Measurements from ENCODE around the gene F2RL2.

The F2RL2 gene, protein sequence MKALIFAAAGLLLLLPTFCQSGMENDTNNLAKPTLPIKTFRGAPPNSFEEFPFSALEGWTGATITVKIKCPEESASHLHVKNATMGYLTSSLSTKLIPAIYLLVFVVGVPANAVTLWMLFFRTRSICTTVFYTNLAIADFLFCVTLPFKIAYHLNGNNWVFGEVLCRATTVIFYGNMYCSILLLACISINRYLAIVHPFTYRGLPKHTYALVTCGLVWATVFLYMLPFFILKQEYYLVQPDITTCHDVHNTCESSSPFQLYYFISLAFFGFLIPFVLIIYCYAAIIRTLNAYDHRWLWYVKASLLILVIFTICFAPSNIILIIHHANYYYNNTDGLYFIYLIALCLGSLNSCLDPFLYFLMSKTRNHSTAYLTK

DNA sequence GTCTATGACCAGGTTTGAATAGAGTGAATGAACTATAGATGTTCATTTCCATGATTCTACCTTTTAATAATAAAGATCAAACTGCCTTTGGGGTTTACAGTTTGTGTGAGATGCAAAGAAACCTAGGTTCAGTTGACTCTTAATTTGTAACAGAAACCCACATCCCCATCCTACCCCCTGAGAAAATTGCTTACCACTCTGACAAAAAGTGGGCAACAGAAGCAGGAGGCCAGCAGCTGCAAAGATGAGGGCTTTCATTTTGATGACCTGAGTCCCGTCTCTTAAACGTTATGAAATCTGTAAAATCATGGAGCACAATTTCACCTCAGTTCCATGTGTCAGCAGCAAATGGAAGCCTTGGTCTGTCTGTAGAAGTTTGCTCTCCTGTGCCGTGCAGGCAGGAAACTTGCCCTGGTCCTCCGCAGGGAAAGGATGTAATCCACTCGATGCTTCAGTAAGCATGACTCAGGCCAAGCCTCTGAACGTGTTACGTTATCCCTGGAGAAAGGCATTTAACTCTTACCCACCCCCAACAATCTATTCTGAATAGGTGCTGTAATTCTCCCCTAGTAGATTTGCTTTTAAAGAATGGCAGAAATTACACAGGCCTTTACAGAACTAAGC is at the start of gene F2RL2:
Gene F2RL2, minus strand, starts transcription at position 431 of the 624 bp plus-strand sequence. Its CDS starts 173 bp downstream, at position 258.
- DNase-seq (ENCODE audit: low spot score) = peak; percentile 24

DNA sequence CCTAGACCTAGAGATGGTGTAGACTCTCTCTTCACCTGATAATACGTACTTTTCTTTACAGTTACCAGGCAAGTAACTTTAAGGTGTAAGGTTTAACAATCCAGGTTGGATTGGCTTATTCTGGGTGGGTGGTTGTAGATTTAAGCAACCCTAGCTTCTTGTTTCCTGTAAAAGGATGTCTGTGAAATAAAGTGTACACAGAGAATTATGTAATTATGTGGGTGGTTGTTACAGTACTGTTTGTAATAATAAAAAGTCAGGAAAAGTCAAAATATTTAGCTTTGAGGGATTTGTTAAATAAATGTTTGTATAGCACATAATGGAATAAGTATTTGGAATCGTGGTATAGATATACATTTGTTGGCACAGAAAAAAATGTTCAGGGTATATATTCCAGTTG is 49.0 kb upstream of the F2RL2 start:
- no peak for DNase-seq (ENCODE audit: low spot score)

DNA sequence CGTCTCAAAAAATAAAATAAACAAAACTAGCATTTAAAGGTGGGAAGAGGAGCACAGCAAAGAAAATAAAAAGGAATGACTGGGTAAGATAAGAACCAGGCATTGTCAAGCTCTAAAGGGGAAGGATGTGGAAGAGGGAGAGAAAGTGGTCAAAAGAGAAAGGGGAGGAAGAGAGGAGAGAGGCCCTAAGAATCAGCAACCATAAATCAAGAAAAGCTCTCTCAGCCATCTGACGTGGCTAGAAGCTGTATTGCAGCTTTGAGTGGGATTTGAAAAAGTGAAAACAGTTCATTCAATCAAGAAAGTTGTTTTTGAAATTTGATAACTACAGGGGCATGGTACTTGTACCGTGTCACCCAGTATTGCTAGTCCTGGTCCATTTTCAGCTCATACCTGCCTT is 47.3 kb upstream of the F2RL2 start:
- DNase-seq (ENCODE audit: low spot score) = no peak

DNA sequence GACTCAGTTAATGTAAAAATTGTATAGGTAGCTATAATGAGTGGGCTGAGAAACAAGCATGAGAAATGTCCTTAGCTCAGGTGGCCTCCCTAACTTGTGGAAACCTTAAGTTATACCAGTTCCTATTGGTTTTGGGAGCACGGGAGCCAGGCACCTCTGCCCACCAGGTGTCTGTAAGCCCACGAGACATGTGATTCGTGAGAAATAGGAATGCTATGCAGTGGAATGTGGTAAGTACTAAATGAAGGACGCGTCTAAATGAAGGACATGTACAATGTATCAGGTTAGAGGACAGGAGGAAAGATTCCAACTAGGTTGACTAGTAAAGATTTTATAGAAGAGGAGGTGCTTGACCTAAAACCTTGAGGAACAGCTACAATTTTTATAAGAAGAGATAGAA is 46.0 kb upstream of the F2RL2 start:
- no peak for DNase-seq (ENCODE audit: low spot score)

DNA sequence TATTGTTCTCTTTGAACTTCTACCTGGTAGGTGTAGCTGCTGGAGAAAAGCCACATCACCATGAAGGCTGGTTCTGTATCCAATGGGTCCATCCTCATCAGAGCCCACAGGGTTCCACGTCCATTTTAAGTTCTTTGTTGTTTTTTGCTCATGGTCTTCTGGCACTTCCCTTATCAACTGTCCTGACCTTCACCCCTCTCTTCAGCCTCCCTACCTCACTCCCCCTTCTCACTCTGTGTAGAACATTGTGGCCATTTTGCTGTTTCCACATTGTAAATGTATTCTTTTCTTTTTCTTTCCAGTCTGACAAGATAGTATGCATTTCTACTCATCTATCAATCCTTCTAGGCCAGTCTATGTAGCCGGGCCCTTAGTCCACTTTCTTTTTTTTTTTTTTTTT is 44.3 kb upstream of the F2RL2 start:
- no peak for DNase-seq (ENCODE audit: low spot score)

DNA sequence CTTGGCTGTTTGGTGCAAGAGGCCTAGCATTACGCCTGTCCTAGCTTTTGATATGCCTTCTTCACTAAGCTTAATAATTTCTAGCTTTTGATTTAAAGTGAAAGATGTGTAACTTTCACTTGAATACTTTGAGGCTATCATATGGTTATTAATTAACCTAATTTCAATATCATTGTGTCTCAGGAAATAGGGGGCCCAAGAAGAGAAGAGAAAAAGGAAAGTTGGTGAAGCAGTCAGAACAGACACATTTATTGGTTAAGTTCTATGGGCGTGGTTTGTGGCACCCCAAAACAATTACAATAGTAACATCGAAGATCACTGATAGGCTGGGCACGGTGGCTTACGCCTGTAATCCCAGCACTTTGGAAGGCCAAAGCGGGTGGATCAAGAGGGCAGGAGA is 40.9 kb upstream of the F2RL2 start:
- no peak for DNase-seq (ENCODE audit: low spot score)

DNA sequence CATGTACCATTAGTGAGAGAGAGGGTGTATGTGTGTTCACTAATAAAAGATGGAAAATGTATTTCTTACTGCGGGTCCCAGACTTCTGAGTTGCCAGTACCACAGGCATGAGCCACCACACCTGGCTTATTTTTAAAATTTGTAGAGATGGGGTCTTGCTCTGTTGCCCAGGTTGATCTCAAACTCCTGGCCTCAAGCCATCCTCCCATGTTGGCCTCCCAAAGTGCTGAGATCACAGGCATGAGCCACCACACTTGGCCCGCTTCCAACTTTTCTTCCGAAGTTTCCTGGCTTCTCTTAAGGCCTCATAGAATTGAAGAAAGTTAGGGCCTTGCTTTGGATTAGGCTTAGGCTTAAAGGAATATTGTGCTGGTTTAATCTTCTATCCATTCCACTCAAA is 40.4 kb upstream of the F2RL2 start:
- DNase-seq (ENCODE audit: low spot score) = no peak

DNA sequence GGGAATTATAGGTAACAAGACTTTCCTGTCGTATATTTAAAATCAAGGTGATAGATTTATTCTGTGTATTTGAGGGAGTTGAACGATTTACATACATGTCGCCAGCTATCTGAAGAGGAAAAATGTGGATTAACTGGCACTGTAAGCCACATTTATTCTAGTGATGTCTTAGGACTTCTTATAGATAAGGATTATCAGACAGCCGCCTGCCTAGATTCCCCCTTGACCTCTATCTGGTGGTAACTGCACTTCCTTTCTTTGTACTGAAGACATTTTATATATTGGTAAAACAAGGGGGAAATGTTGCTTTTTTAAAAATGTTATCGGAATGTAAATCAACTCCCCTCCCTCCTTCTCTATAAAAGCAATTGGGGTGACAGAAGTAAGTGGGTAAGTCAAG is 39.3 kb upstream of the F2RL2 start:
- no peak for DNase-seq (ENCODE audit: low spot score)

DNA sequence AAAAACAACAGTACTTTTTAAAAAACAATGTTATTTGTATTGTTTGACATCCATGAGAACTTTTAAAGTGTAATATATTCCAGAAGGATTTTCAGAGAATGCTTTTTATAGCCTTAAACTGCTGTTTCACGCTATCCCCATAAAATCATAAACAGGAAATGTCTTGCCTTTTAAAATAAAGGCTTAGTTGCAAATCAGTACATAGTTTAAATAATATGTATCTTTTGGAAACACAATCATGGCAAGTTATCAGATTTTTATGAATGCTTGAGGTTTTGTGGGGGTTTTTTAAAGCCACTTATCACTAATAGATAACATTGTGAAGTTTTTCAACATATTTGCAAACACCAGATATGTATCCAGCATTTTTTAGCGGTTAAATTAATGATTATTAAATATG is 37.2 kb upstream of the F2RL2 start:
- no peak for DNase-seq (ENCODE audit: low spot score)

DNA sequence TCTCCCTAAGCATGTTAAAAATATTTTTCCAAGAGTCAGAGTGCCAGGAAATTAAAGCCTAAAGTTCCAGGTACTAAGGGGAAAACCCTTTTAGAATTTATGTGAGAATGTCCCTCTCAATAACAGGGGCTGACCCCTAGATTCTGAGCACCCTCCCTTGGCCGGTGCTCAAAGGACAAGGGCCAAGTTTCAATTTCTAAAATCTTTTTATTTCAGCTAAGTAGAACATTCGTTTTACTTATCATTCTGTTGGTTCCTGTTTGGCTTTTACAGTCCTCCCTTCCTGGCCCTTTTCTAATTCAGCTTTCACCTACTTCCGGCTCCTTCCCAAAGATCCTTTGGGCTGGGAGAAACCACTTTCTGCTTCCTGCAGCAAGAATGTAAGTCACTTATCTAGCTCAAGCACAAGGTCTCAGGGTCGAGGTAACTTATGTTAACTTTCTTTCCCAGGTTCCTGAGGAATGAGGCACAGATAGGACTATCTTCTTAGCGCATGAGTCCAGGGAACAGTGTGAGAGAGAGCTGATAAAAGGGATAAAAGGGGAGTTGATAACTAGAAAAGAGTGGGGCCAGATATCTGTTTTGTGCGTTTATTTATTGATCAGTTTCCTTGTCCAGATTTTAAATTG is 34.6 kb upstream of the F2RL2 start:
- DNase-seq (ENCODE audit: low spot score) = no peak

DNA sequence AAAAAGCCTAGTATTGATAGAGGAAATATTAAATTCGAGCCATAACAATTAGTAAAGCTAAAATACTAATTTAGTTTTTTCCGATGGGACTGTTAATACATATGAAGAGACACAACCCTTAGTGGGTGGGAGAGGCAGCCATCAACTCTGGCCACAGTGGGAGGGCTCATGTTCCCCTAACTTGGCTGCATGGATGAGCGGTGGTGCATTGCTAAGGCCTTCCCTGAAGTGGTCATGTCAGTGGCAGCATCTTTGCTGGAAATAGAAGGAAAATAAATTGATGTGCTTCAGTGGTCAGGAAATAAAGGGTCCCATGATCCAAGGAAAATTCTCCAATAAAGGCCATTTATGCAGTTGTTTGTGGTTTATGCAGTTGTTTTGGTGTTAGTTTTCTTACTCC is 33.9 kb upstream of the F2RL2 start:
- DNase-seq (ENCODE audit: low spot score) = no peak

DNA sequence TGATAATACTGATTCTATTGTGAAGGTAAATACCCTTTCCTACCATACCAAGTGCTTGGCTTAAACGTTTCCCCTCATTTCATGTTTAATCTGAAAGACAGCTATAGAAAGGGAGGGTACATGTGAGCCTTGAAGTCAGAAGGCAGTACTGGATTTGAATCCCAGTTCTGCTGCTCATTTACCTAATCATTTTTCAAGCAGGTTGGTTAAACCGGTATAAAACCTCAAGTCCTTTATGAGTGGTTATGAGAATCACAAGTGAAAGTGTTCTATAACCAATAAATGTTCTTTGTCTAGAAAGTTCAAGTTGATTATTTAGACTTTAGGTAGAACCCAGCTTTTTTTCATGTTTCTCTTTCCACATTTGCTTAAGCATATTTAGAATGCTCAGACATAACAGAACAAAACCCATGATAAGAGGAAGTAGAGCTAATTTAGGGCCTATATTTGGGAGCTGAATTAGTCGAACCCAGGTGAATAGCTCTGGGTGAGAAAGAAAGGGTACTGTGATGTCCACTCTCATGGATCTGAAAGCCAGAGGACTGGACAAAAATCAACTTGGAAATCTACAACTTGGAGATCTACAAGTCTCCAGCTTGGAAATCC is 29.7 kb upstream of the F2RL2 start:
- no peak for DNase-seq (ENCODE audit: low spot score)

DNA sequence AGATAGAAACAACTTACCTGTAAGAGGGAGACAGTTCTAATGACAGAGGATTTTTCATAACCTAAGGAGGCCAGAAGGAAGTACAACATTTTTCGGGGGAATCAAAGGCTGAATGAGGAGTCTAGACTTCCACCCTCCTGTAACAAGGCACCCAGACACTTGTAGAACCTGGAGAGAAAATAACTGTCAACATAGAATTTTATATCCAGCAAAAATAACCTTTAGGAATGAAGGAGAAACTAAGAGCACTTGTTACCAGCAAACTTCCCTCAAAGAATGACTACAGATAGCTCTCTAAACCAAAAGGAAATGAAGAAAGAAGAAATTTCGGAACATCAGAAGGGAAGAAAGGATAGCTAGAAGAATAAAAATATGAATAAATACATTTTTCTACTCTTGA is 25.9 kb upstream of the F2RL2 start:
- DNase-seq (ENCODE audit: low spot score) = no peak

DNA sequence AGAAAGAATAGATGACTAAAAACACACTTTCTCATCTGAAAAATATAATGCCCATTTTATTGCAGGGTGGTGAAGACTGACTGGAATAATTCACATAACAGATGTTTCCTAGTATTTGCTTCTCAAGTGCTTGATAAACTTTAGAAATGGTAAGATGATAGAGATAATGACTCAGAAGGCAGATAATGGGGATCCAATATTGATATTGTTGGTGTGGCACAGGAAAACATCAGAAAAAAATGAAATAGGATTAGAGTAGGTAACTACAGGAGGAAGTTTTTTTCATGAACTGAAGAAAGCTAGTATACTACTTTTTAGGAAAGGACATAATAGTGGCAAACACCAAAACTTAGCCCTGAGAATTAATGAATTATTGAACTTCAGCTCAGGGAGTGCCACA is 20.2 kb upstream of the F2RL2 start:
- no peak for DNase-seq (ENCODE audit: low spot score)

DNA sequence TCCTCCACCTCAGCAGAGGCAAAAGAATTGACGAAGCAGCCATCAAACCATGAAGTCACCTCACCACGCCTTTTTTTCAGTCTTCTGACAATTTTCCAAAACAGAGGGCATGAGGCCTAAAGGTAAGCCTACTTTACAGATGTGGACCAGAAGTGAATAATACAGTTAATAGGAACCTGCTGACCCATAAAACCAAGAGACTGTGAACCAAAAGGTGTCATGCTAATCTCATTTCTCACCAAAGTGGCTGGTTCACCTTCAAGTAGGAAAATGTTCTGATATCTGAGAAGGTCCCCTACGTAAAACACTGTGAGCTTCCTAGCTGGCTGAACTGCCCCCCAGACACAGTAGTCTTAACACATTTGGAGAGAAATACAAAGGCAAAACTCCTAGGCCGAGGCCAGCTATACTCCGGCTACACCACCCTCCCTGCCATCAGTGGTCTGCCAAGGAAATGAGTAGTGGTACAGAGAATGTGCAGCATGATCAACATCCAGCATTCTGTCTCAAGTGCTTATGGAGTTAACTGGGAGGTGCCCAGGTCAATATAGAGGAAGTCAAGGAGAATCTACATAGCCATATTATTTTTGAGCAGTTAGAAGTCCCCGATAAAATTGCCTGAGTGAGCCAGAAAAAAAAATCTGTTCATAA is 19.3 kb upstream of the F2RL2 start:
- DNase-seq (ENCODE audit: low spot score) = no peak

DNA sequence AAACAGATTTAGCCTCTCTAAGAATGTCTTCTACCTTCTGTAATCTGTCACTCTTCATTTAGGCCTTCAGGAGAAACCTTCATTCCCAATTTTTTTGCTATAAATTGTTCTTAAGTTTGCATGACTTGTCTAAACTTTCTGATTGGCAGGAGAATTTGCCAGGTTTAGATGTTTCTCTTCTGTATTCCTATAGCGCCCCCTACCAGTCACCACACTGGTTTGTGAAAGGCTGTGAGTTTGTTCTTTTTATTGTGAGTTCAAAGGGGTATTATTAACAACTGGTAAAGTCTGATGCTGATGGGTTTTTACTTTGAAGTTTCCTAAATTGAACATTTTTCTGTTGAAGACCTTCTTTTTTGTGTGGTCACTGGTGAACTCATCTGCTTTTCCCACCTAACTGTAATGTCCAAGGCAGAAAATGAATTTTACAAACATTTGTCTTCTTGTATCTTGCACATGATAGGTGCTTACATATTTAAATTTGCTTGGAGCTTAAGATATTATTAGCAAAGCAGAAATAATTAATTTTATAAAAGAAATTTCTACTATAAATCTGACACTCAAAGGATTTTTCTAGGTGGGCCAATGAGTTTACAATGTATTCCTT is 18.4 kb upstream of the F2RL2 start:
- peak; percentile 45 for DNase-seq (ENCODE audit: low spot score)

DNA sequence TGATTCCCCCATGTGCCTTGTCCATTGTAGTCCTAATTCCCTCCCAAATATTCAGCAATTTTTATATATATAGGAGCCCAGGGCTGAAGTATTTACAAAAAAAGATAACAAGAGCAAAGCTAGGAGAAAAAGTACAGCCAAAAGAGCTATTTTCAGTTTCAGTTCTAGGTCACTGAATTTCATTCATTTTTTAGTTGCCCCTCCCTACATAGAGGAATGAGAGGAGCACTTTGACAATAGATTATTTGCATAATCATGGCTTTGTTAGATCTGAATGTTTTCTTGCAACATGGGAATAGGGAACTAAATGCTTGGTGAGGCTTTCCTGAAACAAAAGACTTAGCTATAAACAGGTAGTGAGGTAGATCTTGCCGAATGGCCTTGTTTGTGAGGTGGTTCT is 15.3 kb upstream of the F2RL2 start:
- DNase-seq (ENCODE audit: low spot score) = no peak

DNA sequence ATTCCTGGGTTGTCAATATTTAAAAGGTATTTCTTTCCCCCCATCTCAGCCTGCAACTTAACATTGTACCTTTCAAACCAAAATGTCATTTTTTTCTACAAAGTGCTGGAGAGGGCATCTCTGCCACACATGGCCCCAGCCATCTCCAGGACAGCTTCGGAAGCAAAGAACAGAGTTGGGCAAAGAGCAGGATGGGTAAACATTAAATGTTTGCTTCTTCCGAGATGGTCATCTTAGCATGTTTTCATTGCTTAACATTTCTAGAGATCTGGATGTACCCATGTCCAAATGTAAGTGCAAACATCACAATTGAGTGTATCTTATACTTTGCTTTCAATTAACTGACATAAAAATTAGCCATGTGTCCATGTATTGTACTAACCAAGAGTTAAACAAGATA is 14.3 kb upstream of the F2RL2 start:
- DNase-seq (ENCODE audit: low spot score) = no peak

DNA sequence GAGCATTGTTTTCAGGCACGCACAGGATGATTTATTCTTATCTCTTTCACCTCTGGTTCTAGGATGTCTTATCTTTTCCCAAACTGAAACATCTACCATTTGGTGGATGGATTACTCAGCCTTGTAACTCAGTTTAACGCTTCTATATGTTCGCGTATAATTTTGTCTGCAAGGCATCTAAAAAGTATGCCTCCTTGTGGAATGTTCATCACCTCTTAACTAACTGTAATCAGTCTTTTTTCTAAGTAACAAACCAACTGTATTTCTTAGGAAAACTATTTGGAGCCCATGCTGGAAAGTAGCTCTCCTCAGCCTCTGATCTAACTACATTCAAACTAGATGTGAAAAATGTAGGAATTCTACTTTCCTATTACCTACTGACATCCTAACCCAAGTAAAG is 11.5 kb upstream of the F2RL2 start:
- DNase-seq (ENCODE audit: low spot score) = no peak

DNA sequence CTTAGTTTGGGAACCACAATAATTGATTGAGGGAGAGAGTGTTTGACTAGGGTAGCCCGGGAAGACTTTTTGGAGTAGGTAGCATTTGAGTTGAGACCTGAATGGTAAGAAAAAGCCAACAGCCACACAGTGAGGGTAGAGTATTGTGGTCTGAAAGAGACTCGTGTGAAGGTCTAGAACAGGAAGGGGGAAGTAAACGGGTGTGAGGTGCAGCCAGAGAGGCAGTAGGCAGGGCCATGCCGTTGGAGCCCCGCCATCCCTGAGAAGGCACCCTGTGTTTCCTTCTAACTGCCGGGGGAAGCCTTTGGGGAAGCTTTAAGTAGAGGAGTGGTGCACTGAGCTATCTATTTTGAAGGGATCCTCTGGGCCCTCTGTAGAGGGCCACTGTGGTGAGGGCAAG is 3.5 kb upstream of the F2RL2 start:
- no peak for DNase-seq (ENCODE audit: low spot score)

DNA sequence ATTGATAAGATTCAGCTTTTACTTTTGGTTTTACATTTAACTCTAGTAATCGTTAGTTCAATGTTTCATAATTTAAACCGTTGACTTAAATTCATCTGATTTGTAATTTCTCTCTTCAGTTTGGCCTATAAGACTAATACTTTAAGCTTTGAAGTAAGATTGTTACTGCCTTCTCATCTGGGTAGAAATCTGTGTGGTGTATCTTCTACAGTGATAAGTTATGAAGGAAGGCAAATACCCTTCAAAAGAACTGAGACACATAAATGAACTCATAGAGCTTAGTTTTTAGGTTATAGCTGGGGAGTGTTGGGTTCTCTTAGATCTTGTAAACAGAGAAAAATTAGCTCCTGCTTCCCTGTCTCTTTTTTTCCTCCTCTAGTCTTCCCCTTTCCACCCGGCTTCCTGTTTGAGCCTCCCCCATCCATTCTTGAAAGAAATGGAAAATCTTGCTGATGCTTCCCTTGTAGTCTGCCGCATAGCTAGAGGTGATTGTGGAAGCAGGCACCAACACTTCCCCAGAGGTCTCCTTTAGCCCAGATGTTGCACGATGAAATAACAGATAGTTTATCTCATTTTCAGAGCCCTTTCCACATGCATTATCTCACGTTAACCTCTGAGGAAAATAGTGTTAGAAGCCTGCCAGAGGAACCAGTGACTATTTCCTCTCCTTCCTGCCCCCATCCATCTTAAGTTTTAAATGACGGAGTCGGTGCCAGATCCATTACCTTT is 2.0 kb upstream of the F2RL2 start:
- no peak for DNase-seq (ENCODE audit: low spot score)

All from D341Med (cell line).